ENCODE results near the gene F8.

The F8 gene

GRCh38 chrX:154813801-154814200 lies 208.7 kb downstream of the F8 start:
- H3K4me3 ChIP-seq (ENCODE audit: low read depth, low read length) = no peak overlapping the region
- DNase-seq (ENCODE audit: low read depth) = no peak
- TF ChIP-seq CTCF (IDR thresholded peaks at IDR 0.05; ENCODE audit: control insufficient read depth, extremely low read depth, insufficient read depth) = no peak

DNA sequence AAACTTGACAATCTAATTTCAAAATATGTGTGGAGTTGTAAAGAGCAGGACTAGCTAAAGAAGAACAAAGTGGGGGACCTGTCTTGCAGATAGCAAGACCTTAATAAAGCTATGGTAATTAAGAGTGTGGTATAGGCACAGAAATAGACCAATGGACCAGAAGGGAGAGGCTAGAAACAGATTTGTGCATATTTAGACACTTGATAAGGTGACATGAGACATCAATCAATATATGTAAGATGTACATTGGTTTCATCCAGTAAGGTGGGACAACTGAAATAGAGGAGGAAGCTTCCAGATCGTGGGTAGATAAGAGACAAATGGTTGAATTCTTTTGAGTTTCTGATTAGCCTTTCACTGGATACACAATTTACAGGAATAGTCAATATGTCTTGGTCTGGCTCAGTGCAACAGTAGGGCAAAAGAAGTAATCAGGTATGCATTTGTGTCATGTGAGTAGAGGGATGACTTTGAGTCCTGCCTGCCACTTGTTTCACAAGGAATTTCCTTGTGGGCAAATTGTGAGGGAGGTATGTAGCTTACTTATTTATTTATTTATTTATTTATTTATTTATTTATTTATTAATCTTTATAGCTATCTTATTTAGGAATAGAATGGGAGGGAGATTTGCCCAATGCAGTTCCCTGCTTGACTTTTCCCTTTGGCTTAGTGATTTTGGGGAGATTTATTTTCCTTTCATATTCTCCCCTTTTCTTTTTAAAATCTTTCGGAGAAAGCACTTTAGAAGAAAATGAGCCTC lies 210.0 kb downstream of the F8 start:
- no peak overlapping the region for H3K4me3 ChIP-seq (ENCODE audit: low read depth, low read length)
- TF ChIP-seq CTCF (IDR thresholded peaks at IDR 0.05; ENCODE audit: control insufficient read depth, extremely low read depth, insufficient read depth) = no peak
- DNase-seq (ENCODE audit: low read depth) = no peak

DNA sequence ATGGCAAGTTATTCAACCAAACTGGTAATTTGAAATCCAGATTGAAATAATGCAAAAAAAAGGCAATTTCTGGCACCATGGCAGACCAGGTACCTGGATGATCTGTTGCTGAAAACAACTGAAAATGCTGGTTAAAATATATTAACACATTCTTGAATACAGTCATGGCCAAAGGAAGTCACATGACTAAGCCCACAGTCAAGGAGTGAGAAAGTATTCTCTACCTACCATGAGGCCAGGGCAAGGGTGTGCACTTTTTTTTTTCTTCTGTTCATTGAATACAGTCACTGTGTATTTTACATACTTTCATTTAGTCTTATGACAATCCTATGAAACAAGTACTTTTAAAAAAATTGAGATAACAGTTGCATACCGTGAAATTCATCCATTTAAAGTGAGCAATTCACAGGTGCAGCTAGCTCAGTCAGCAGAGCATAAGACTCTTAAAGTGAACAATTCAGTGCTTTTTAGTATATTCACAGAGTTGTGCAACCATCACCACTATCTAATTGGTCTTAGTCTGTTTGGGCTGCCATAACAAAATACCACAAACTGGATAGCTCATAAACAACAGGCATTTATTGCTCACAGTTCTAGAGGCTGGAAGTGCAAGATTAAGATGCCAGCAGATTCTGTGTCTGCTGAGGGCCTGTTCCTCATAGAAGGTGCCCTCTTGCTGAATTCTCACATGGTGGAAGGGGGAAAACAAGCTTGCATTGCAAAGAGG lies 212.4 kb downstream of the F8 start:
- TF ChIP-seq CTCF (IDR thresholded peaks at IDR 0.05; ENCODE audit: control insufficient read depth, extremely low read depth, insufficient read depth) = no peak
- DNase-seq (ENCODE audit: low read depth) = no peak
- no peak overlapping the region for H3K4me3 ChIP-seq (ENCODE audit: low read depth, low read length)

- DNase-seq (ENCODE audit: low read depth) = no peak
- H3K4me3 ChIP-seq (ENCODE audit: low read depth, low read length) = no peak overlapping the region
- no peak for TF ChIP-seq CTCF (IDR thresholded peaks at IDR 0.05; ENCODE audit: control insufficient read depth, extremely low read depth, insufficient read depth)
These were observed 215.6 kb downstream of the F8 start for GRCh38 chrX:154806837-154807501.

GRCh38 chrX:154805696-154806091 lies 216.8 kb downstream of the F8 start:
- H3K4me3 ChIP-seq (ENCODE audit: low read depth, low read length) = no peak overlapping the region
- no peak for TF ChIP-seq CTCF (IDR thresholded peaks at IDR 0.05; ENCODE audit: control insufficient read depth, extremely low read depth, insufficient read depth)
- no peak for DNase-seq (ENCODE audit: low read depth)

GRCh38 chrX:154804957-154805695 lies 217.4 kb downstream of the F8 start, which contains the start of gene MPP1:
MPP1 (minus strand) TSS chrX:154805485; CDS start chrX:154805373, 112 bp downstream.
- H3K4me3 ChIP-seq (ENCODE audit: low read depth, low read length) = no peak within 1 kb of the TSS
- DNase-seq (ENCODE audit: low read depth) = no peak
- TF ChIP-seq CTCF (IDR thresholded peaks at IDR 0.05; ENCODE audit: control insufficient read depth, extremely low read depth, insufficient read depth) = no peak

Measured in LNCaP clone FGC (cell line).